ENCODE measurements around the gene CTTN. TPM values are rescaled to one million over a fixed set of nuclear protein-coding genes. Genes with fewer than 3 reads are reported as not detected.

Gene CTTN
- total RNA-seq, 6 experiments from 2014 or later, result 365 to 411 (median 374) TPM

GRCh38 chr11:70483917-70484316, 85.6 kb downstream of the CTTN start:
- Mint-ChIP-seq H3K9me3 (peaks cover 17% of the 10 kb centered on the region), H3K27ac (no peak overlapping the region), H3K36me3 (ENCODE audit: low read depth) (peaks cover 5% of the 10 kb centered on the region; the same call in 1 of the 2 replicates), H3K27me3 (ENCODE audit: insufficient read depth) (peaks cover 11% of the 10 kb centered on the region), H3K4me1 (ENCODE audit: low read depth) (peaks cover 11% of the 10 kb centered on the region), H3K4me3 (no peak overlapping the region)
- no peak for DNase-seq
- TF ChIP-seq CTCF (IDR thresholded peaks at IDR 0.05), result no peak

DNA sequence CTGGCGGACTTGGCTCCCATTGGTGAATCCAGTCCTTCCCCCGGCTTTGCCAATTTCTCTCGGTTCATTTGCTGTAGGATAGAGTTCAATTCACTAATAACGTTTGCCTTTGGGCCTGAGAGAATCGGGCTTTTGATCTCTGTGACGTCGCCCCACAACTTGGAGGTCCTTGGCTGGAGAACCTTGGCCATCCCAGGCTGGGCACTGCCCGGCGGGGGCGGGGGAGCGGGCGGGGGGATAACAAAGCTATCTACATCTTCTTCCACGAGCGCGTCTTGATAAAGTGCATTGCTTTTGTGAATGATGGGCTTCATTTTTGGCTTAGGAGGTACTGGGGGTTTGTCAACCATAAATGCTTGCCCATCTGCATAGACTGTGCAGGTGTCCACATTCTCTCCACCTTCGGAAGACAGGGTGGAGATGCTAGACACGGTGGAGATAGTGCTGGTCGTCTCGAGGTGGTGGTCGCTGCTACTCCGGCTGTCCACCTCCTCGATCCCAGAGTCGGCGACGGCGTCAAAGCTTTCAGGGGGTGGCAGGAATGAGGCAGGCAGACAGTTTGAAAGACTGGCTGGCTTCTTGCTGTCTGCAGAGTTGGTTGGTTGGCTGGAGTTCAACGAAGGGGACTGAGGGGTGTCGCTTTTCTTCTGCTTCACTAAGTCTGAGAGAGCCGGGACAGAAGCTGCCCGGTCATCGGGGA, 87.1 kb downstream of the CTTN start:
- H3K4me1 Mint-ChIP-seq (ENCODE audit: low read depth), result peaks cover 11% of the 10 kb centered on the region
- no peak for DNase-seq
- H3K27ac Mint-ChIP-seq, result no peak overlapping the region
- H3K27me3 Mint-ChIP-seq (ENCODE audit: insufficient read depth), result peaks cover 4% of the 10 kb centered on the region
- peaks cover 5% of the 10 kb centered on the region; the same call in 1 of the 2 replicates for H3K36me3 Mint-ChIP-seq (ENCODE audit: low read depth)
- no peak overlapping the region for H3K4me3 Mint-ChIP-seq
- no peak for TF ChIP-seq CTCF (IDR thresholded peaks at IDR 0.05)
- peaks cover 17% of the 10 kb centered on the region for H3K9me3 Mint-ChIP-seq

- no peaks in the 10 kb centered on the region; the same call in 1 of the 2 replicates for H3K27me3 Mint-ChIP-seq (ENCODE audit: insufficient read depth)
- no peak for TF ChIP-seq CTCF (IDR thresholded peaks at IDR 0.05)
- peaks cover 23% of the 10 kb centered on the region for H3K9me3 Mint-ChIP-seq
- peaks cover 5% of the 10 kb centered on the region; the same call in 1 of the 2 replicates for H3K36me3 Mint-ChIP-seq (ENCODE audit: low read depth)
- no peak for DNase-seq
- no peak overlapping the region for H3K27ac Mint-ChIP-seq
- H3K4me1 Mint-ChIP-seq (ENCODE audit: low read depth), result peaks cover 11% of the 10 kb centered on the region
- H3K4me3 Mint-ChIP-seq, result no peak overlapping the region
Observed at GRCh38 chr11:70486026-70486415, 87.7 kb downstream of the CTTN start.

Other genes starting within 250 kb of the CTTN start
- 10 to 100 TPM; 25.8 to 32.2 (median 28.1) TPM for gene FADD, start 195.2 kb upstream of the CTTN start, total RNA-seq (2021; fragmentation: NEBNext Ultra II Directional; extraction: Animal tissue kit (Norgen Biotek cat#: 25700))
- gene PPFIA1, start 127.8 kb upstream of the CTTN start, total RNA-seq (2021; fragmentation: NEBNext Ultra II Directional; extraction: Animal tissue kit (Norgen Biotek cat#: 25700)), result 10 to 100 TPM; 29.4 to 40.0 (median 32.7) TPM